ENCODE measurements around the gene NTN5. TPM values are rescaled to one million over a fixed set of nuclear protein-coding genes. Genes with fewer than 3 reads are reported as not detected.

The NTN5 gene
- total and polyA plus RNA-seq, 8 donors: 1.3 TPM; not detected in 7

DNA sequence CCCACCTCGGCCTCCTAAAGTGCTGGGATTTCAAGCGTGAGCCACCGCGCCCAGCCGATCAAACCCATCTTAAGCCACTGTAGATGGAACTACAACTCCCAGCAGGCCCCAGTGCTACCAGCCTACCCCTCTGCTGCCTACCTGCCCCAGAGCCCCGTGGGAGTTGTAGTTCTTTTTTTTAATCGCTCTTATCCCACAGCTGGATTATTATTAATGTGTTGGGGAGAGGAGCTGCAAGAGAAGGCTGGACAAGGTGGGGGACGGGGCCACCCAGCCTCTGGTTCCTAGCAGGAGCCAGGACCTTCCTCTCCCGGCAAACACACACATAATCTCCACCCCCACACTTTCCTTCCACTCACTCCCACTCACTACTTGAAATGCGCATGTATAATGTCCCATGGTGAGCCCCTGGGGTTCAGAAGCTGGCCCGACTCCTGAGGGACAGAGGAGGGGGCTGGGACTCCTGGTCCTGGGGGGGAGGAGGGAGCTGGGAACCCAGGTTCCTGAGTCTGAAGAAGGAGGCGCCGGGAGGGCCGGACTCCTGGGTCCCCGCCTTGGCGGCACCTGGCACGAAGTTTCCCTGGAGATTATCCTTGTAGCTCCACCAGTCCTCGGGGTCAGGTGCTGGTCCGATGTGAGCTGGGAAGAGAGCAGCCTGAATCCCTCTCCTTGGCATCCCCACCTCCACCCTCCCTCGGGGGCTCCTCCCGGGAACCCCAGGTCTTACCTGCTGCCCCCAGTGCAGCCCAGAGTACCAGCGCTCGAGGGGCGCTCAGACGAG lies 27.8 kb downstream of the NTN5 start:
- intact Hi-C loops (cut with DNase I; ENCODE audit: low total_unique reads): loop anchor here (10.0 kb wide), 1 partner anchor 100 kb away; the partner anchor contains the start of genes IZUMO1 and RASIP1
- Histone ChIP-seq H3K27ac (peak overlapping the region; percentile 79 to 95 (median 92)), H3K4me1 (peaks cover 14 to 37% (median 28%) of the 10 kb centered on the region in 4 donors), H3K36me3 (no peaks in the 10 kb centered on the region), H3K27me3 (no peaks in the 10 kb centered on the region), H3K4me3 (peak overlapping the region; percentile 50 to 65 (median 57)), H3K9me3 (no peaks in the 10 kb centered on the region)
- 1 to 5% (median 4%) methylated on average over 16 to 25 of the region's 25 CpGs for WGBS, 5 donors
- DNase-seq: peak; percentile 83 to 92
- no peak for TF ChIP-seq POLR2AphosphoS5 (IDR thresholded peaks at IDR 0.05)
- TF ChIP-seq, protein P1, sequence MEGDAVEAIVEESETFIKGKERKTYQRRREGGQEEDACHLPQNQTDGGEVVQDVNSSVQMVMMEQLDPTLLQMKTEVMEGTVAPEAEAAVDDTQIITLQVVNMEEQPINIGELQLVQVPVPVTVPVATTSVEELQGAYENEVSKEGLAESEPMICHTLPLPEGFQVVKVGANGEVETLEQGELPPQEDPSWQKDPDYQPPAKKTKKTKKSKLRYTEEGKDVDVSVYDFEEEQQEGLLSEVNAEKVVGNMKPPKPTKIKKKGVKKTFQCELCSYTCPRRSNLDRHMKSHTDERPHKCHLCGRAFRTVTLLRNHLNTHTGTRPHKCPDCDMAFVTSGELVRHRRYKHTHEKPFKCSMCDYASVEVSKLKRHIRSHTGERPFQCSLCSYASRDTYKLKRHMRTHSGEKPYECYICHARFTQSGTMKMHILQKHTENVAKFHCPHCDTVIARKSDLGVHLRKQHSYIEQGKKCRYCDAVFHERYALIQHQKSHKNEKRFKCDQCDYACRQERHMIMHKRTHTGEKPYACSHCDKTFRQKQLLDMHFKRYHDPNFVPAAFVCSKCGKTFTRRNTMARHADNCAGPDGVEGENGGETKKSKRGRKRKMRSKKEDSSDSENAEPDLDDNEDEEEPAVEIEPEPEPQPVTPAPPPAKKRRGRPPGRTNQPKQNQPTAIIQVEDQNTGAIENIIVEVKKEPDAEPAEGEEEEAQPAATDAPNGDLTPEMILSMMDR (IDR thresholded peaks at IDR 0.05): no peak
- TF ChIP-seq EP300 (IDR thresholded peaks at IDR 0.05): no peak
- TF ChIP-seq POLR2A (IDR thresholded peaks at IDR 0.05): no peak

DNA sequence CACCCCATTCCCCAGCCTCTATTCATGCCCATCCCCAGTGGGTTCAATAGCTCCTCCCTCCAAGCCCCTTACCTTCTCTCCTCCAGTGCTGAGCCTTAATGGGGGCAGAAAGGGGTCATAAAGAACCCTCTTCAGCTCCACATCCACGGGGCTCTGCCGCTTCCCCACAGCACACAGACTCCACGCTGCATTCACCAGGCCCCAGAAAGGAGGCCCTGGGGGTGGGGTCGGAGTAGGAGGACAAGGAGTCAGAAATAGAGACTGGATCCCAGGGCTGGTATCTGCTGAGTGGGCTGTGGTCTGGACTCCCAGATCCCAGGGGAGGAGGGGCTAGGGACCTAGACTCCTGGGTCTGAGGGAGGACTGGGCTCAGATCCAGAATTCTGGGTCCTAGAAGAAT lies 28.5 kb downstream of the NTN5 start:
- no peaks in the 10 kb centered on the region for H3K36me3 ChIP-seq
- H3K27ac ChIP-seq: peak overlapping the region in 2 of 5 donors; percentile 93 to 95
- no peaks in the 10 kb centered on the region for H3K27me3 ChIP-seq
- no peaks in the 10 kb centered on the region for H3K9me3 ChIP-seq
- 71 to 80% (median 76%) methylated on average over 4 of the region's 4 CpGs for WGBS, 5 donors
- intact Hi-C loops (cut with DNase I; ENCODE audit: low total_unique reads): loop anchor here (10.0 kb wide), 1 partner anchor 100 kb away; the partner anchor contains the start of genes IZUMO1 and RASIP1
- TF ChIP-seq POLR2A (IDR thresholded peaks at IDR 0.05) (no peak), EP300 (IDR thresholded peaks at IDR 0.05) (no peak), POLR2AphosphoS5 (IDR thresholded peaks at IDR 0.05) (no peak)
- TF ChIP-seq, protein P1 (IDR thresholded peaks at IDR 0.05): no peak
- peak in 1 of 2 donors; percentile 39 for DNase-seq
- H3K4me3 ChIP-seq: peak overlapping the region; percentile 50 to 65 (median 57)
- H3K4me1 ChIP-seq: peaks cover 19 to 44% (median 31%) of the 10 kb centered on the region in 4 donors

- TF ChIP-seq, protein P1 (IDR thresholded peaks at IDR 0.05): no peak
- no peak for TF ChIP-seq POLR2A (IDR thresholded peaks at IDR 0.05)
- TF ChIP-seq EP300 (IDR thresholded peaks at IDR 0.05): no peak
- TF ChIP-seq POLR2AphosphoS5 (IDR thresholded peaks at IDR 0.05): no peak
- H3K27ac ChIP-seq: no peak overlapping the region
- no peak for DNase-seq
- H3K9me3 ChIP-seq: no peaks in the 10 kb centered on the region
- WGBS, 5 donors: 85 to 100% (median 89%) methylated on average over 5 of the region's 5 CpGs
- H3K4me3 ChIP-seq: no peak overlapping the region
- H3K27me3 ChIP-seq: no peaks in the 10 kb centered on the region
- intact Hi-C loops (cut with DNase I; ENCODE audit: low total_unique reads): loop anchor here (10.0 kb wide), 1 partner anchor 102 kb away; the partner anchor contains the start of genes IZUMO1 and RASIP1
- H3K36me3 ChIP-seq: no peaks in the 10 kb centered on the region
- peaks cover 26 to 55% (median 43%) of the 10 kb centered on the region in 4 donors for H3K4me1 ChIP-seq
Observed at GRCh38 chr19:48642862-48643261, 30.0 kb downstream of the NTN5 start.

DNA sequence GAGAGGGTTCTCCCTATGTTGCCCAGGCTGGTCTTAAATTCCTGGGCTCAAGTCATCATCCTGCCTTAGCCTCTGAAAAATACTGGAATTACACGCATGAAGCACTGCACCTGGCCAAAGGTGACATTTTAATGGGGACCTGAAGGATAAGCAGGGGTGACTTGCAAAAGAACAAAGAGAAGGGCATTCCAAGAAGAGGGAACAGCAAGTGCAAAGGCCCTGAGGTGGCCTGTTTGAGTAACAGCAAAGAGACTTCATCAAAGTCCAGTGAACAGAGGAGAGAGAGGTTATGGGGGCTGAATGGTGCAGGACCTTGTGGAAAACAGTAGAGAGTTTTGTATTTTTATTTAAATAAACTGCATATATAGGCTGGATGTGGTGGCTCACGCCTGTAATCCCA lies 31.0 kb downstream of the NTN5 start:
- no peak for DNase-seq
- Histone ChIP-seq H3K27me3 (no peaks in the 10 kb centered on the region), H3K9me3 (no peaks in the 10 kb centered on the region), H3K4me1 (peaks cover 27 to 58% (median 47%) of the 10 kb centered on the region in 4 donors), H3K27ac (no peak overlapping the region), H3K36me3 (no peaks in the 10 kb centered on the region), H3K4me3 (no peak overlapping the region)
- intact Hi-C loops (cut with DNase I; ENCODE audit: low total_unique reads): loop anchor here (10.0 kb wide), 1 partner anchor 103 kb away; the partner anchor contains the start of genes IZUMO1 and RASIP1
- WGBS, 5 donors: 94 to 97% (median 96%) methylated on average over 2 of the region's 2 CpGs
- TF ChIP-seq POLR2A (IDR thresholded peaks at IDR 0.05): no peak
- TF ChIP-seq POLR2AphosphoS5 (IDR thresholded peaks at IDR 0.05): no peak
- TF ChIP-seq, protein P1 (IDR thresholded peaks at IDR 0.05): no peak
- TF ChIP-seq EP300 (IDR thresholded peaks at IDR 0.05): no peak
